Stomach (tissue), 9 donors: ENCODE data around the gene ULK4. TPM values are rescaled to one million over a fixed set of nuclear protein-coding genes. Genes with fewer than 3 reads are reported as not detected.

ENCODE experiments used
- DNase-seq, 2 donors: peaks; one replicate each; pipeline versions ENCODE4 v3.0.0 to v3.0.0-alpha.2; 2013 to 2019
- H3K27ac ChIP-seq, 5 donors: fragments of 200-600 bp in 4 of 5; sonication (generic) in 4 of 5; one replicate each; pipeline ENCODE4 v1.5.1; 2013 to 2019; ENCODE audit warnings: mild to moderate bottlenecking in 1 of 5, moderate library complexity in 1 of 5
- H3K27me3 ChIP-seq, 3 donors: fragments of 200-600 bp; sonication (generic); one replicate each; pipeline ENCODE4 v1.5.1; 2017 to 2019; ENCODE audit warnings: mixed run types in 1 of 3
- H3K36me3 ChIP-seq, 4 donors: fragments of 200-600 bp; sonication (generic); 1 replicate in 3 of 4; 2 replicates in 1 of 4; pipeline ENCODE4 v1.5.1; 2016 to 2019
- H3K4me1 ChIP-seq, 4 donors: fragments of 200-600 bp; sonication (generic); one replicate each; pipeline ENCODE4 v1.5.1; 2016 to 2019
- H3K4me3 ChIP-seq, 4 donors: fragments of 200-600 bp; sonication (generic) in 3 of 4; one replicate each; pipeline ENCODE4 v1.5.1; 2016 to 2019; ENCODE audit warnings: mild to moderate bottlenecking in 1 of 4
- H3K9me3 ChIP-seq, 4 donors: fragments of 200-600 bp; sonication (generic); one replicate each; pipeline ENCODE4 v1.5.1; 2016 to 2019
- EP300 ChIP-seq: sonication (generic); formaldehyde crosslinking; IDR thresholded peaks from one replicate; pipeline ENCODE4 v1.6.1; 2017; ENCODE audit warnings: antibody characterized with exemption
- POLR2A ChIP-seq, 4 donors: fragments of 450-650 bp; IDR thresholded peaks; one replicate each; pipeline ENCODE4 v1.6.1; 2016; ENCODE audit warnings: antibody characterized with exemption in 4 of 4, control low read depth in 2 of 4, mild to moderate bottlenecking in 1 of 4, moderate library complexity in 1 of 4
- POLR2AphosphoS5 ChIP-seq, 3 donors: sonication (generic); formaldehyde crosslinking; IDR thresholded peaks; one replicate each; pipeline ENCODE4 v1.6.1; 2016; ENCODE audit warnings: antibody characterized with exemption in 3 of 3
- WGBS, 5 donors: extraction: QIAGEN DNeasy Blood & Tissue Kit in 3 of 5; methylation state at CpG; one replicate each; pipeline versions ENCODE4 v1.1.5 to v1.1.7; 2013 to 2018; 5-methylcytosine and 5-hydroxymethylcytosine counted together
- intact Hi-C: fragments of 100-400 bp; cut with DNase I; formaldehyde crosslinking; loops from one replicate; pipeline ENCODE4 v1.15.1; 2023; ENCODE audit warnings: low total_unique reads
- polyA plus RNA-seq, 3 donors: library from polyadenylated mRNA; stranded (reverse); fragments of 200-250 nt; gene quantifications; one replicate each; pipeline ENCODE4 v1.2.3, GENCODE V29; 2013
- total RNA-seq, 5 donors: library from RNA; depleted of rRNA; stranded (reverse); fragments of >200 nt; gene quantifications; one replicate each; pipeline versions ENCODE4 v1.1.0 to v1.2.3, GENCODE V29; 2014 to 2016
- TF ChIP-seq, protein P1 (sequence below), 7 experiments: fragments of 450-650 bp in 4 of 7; fragments of 200-600 bp in 3 of 7; sonication (generic) in 3 of 7; IDR thresholded peaks; one replicate each; pipeline ENCODE4 v1.5.1; 2016 to 2019; ENCODE audit warnings: antibody characterized with exemption in 7 of 7, control low read depth in 2 of 7, mild to moderate bottlenecking in 1 of 7
- donor health status: healthy with polysubstance abuse.
- donor health status: Bipolar disorder and iron deficiency.
- donor health status: healthy.

The ULK4 gene
- total and polyA plus RNA-seq, 8 donors, result 1.6 to 150 (median 7.4) TPM

DNA sequence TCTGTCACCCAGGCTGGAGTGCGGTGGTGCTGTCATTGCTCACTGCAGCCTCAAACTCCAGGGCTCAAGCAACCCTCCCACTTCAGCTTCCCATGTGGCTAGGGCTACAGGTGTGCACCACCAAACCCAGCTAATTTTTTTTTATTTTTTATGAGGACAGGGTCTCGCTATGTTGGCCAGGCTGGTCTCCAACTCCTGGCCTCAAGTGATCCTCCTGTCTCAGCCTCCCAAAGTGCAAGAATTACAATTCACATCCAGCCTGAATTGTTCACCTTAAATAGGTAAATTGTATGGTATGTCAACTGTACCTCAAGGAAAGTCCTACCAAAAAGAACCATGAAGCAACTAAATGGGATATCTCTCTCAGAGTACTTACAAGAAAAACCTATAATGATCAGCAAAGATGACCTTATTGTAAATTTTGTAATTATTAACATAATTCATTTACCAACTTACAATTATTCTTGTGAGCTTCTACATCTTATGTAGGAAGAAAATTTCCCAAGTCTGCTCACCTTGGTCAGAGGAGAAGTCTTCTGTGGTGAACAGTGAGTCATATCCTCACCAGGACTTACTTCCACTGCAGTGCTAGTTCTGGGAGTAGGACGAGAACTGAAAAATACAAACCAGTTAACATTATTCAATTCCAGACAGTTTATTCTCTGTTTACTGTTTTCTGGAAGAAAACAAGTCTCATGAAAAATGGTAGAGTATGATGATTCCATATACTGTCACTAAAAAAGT, 54.4 kb downstream of the ULK4 start:
- DNase-seq, result no peak
- no peak overlapping the region for H3K27ac ChIP-seq
- no peaks in the 10 kb centered on the region for H3K27me3 ChIP-seq
- peaks cover 0 to 32% (median 20%) of the 10 kb centered on the region in 4 donors for H3K36me3 ChIP-seq
- intact Hi-C loops, result no loop called here
- 91 to 96% (median 94%) methylated on average over 3 of the region's 3 CpGs for WGBS, 5 donors
- TF ChIP-seq, protein P1, sequence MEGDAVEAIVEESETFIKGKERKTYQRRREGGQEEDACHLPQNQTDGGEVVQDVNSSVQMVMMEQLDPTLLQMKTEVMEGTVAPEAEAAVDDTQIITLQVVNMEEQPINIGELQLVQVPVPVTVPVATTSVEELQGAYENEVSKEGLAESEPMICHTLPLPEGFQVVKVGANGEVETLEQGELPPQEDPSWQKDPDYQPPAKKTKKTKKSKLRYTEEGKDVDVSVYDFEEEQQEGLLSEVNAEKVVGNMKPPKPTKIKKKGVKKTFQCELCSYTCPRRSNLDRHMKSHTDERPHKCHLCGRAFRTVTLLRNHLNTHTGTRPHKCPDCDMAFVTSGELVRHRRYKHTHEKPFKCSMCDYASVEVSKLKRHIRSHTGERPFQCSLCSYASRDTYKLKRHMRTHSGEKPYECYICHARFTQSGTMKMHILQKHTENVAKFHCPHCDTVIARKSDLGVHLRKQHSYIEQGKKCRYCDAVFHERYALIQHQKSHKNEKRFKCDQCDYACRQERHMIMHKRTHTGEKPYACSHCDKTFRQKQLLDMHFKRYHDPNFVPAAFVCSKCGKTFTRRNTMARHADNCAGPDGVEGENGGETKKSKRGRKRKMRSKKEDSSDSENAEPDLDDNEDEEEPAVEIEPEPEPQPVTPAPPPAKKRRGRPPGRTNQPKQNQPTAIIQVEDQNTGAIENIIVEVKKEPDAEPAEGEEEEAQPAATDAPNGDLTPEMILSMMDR (IDR thresholded peaks at IDR 0.05), result no peak
- TF ChIP-seq POLR2A (IDR thresholded peaks at IDR 0.05), result no peak
- no peak for TF ChIP-seq POLR2AphosphoS5 (IDR thresholded peaks at IDR 0.05)
- TF ChIP-seq EP300, result no peak
- H3K4me3 ChIP-seq, result no peak overlapping the region
- no peaks in the 10 kb centered on the region for H3K4me1 ChIP-seq
- no peaks in the 10 kb centered on the region for H3K9me3 ChIP-seq

DNA sequence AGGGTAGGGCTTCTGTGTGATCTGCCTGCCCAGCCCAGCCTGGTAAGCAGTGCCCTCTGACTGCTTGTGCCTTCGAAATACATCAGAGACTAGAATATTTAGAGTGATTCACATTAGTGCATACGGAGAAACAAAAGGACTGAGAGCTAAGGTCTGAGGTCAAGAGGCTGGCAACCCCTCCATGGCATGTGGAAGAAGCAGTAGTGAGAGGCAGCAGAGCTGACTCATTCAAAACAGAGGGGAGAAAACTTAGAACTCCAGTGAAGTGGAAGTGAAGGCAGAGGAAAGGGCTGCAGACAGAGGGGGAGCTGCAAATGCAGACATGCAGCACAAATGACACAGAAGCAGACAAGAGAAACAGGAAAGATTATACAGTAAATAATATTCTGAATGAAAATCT, 61.6 kb downstream of the ULK4 start:
- no peaks in the 10 kb centered on the region for H3K9me3 ChIP-seq
- WGBS, 5 donors, result 52 to 72% (median 66%) methylated on average over 2 of the region's 2 CpGs
- no peak overlapping the region for H3K27ac ChIP-seq
- no peaks in the 10 kb centered on the region for H3K4me1 ChIP-seq
- no peak for DNase-seq
- H3K27me3 ChIP-seq, result no peaks in the 10 kb centered on the region
- intact Hi-C loops, result no loop called here
- H3K4me3 ChIP-seq, result no peak overlapping the region
- peaks cover 4 to 20% (median 8%) of the 10 kb centered on the region in 4 donors for H3K36me3 ChIP-seq
- no peak for TF ChIP-seq EP300
- TF ChIP-seq, protein P1 (IDR thresholded peaks at IDR 0.05), result no peak
- no peak for TF ChIP-seq POLR2AphosphoS5 (IDR thresholded peaks at IDR 0.05)

DNA sequence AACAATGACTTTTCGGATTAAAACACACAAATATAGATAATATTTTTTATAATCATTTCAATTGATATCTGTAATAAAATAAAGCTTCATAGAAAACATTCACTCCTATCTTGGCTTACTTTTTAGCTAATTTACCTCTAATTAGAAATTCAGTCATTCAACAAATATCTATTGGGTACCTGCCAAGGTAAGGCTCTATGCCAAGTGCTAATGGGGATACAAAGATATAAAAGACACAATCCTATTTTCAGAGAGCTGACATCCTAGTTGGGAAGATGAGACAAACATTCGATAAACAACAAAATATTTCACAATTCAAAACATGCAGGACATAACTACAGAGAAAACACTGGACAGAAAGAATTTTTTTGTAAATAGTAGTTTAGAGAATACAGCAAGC, 63.3 kb downstream of the ULK4 start:
- no peak overlapping the region for H3K4me3 ChIP-seq
- peaks cover 4 to 20% (median 8%) of the 10 kb centered on the region in 4 donors for H3K36me3 ChIP-seq
- no peaks in the 10 kb centered on the region for H3K4me1 ChIP-seq
- DNase-seq, result no peak
- H3K27ac ChIP-seq, result no peak overlapping the region
- WGBS, 5 donors, result 69 to 86% (median 74%) methylated on average over 2 of the region's 2 CpGs
- H3K9me3 ChIP-seq, result no peaks in the 10 kb centered on the region
- H3K27me3 ChIP-seq, result no peaks in the 10 kb centered on the region
- TF ChIP-seq EP300 (no peak), POLR2A (IDR thresholded peaks at IDR 0.05) (no peak), POLR2AphosphoS5 (IDR thresholded peaks at IDR 0.05) (no peak)
- TF ChIP-seq, protein P1 (IDR thresholded peaks at IDR 0.05), result no peak
- intact Hi-C loops, result loop anchor here (10.0 kb wide), 1 partner anchor 296 kb away; no protein-coding TSS in a partner anchor

DNA sequence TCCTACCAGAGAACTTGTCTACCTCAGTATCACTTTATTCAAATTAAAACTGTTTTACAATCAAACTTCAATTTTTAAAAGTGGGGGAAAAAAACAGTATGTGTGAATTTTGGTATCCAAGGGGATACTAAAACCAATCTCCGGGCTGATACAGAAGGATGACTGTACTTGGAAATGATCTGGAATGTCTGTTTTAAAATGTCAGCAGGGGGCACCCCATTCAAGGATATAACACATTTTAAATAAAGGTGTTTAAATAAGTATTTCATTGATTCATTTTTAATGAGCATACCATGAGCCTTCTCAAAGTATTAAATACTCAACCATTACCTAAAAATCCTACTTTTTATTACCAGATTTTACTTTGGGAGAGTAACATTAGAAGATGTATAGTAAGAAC, 67.9 kb downstream of the ULK4 start:
- 20 to 33% (median 24%) methylated on average over 1 of the region's 1 CpG for WGBS, 5 donors
- DNase-seq, result peak in 1 of 2 donors; percentile 73
- intact Hi-C loops, result loop anchor here (5.0 to 10.0 kb wide), 2 partner anchors 208 to 301 kb away; no protein-coding TSS in a partner anchor
- Histone ChIP-seq H3K27me3 (no peaks in the 10 kb centered on the region), H3K27ac (no peak overlapping the region), H3K4me3 (no peak overlapping the region), H3K36me3 (peaks cover 0 to 7% (median 0%) of the 10 kb centered on the region in 4 donors), H3K9me3 (no peaks in the 10 kb centered on the region), H3K4me1 (no peaks in the 10 kb centered on the region)
- TF ChIP-seq POLR2AphosphoS5 (IDR thresholded peaks at IDR 0.05) (no peak), POLR2A (IDR thresholded peaks at IDR 0.05) (no peak), EP300 (no peak)
- TF ChIP-seq, protein P1 (IDR thresholded peaks at IDR 0.05), result peak in 2 of 7 experiments; percentile 25 to 48
